T-helper 2 cell treated with Interferon-gamma antibody and Interleukin-4, amounts not matched to agents 5 μg/mL and 100 μg/mL, for 36 hours (primary cell): ENCODE results near the gene WNT7B.
A peak's percentile ranks its signal among the peaks of the same experiment; 100 is the strongest.

Experiments used
- DNase-seq: peaks from one replicate; pipeline ENCODE4 v3.0.0; 2021; ENCODE audit warnings: low spot score
- H3K27ac Mint-ChIP-seq: one replicate; pipeline ENCODE4 v1.8.0; 2021; ENCODE audit warnings: mild to moderate bottlenecking, mixed read lengths
- H3K27me3 Mint-ChIP-seq: one replicate; pipeline ENCODE4 v1.8.0; 2021; ENCODE audit warnings: low read depth, mixed read lengths
- H3K36me3 Mint-ChIP-seq: one replicate; pipeline ENCODE4 v1.8.0; 2021; ENCODE audit warnings: low read depth, mixed read lengths
- H3K4me1 Mint-ChIP-seq: one replicate; pipeline ENCODE4 v1.8.0; 2021; ENCODE audit warnings: low read depth, mixed read lengths
- H3K4me3 Mint-ChIP-seq: one replicate; pipeline ENCODE4 v1.8.0; 2022; ENCODE audit warnings: mild to moderate bottlenecking, moderate library complexity, mixed read lengths
- H3K9me3 Mint-ChIP-seq: one replicate; pipeline ENCODE4 v1.8.0; 2021; ENCODE audit warnings: mixed read lengths

Gene WNT7B

GRCh38 chr22:45994491-45995404 is 17.8 kb upstream of the WNT7B start:
- DNase-seq = peak; percentile 55
- Mint-ChIP-seq H3K27me3 (no peaks in the 10 kb centered on the region), H3K4me3 (no peak overlapping the region), H3K36me3 (no peaks in the 10 kb centered on the region), H3K9me3 (no peaks in the 10 kb centered on the region), H3K27ac (no peak overlapping the region), H3K4me1 (no peaks in the 10 kb centered on the region)

- Mint-ChIP-seq H3K36me3 (no peaks in the 10 kb centered on the region), H3K4me1 (no peaks in the 10 kb centered on the region), H3K27ac (no peak overlapping the region), H3K4me3 (no peak overlapping the region), H3K27me3 (no peaks in the 10 kb centered on the region), H3K9me3 (no peaks in the 10 kb centered on the region)
- DNase-seq = no peak
Observed at GRCh38 chr22:45993841-45994240, 16.9 kb upstream of the WNT7B start.

- no peaks in the 10 kb centered on the region for H3K36me3 Mint-ChIP-seq
- H3K27me3 Mint-ChIP-seq = no peaks in the 10 kb centered on the region
- no peak overlapping the region for H3K27ac Mint-ChIP-seq
- no peak overlapping the region for H3K4me3 Mint-ChIP-seq
- no peaks in the 10 kb centered on the region for H3K9me3 Mint-ChIP-seq
- no peak for DNase-seq
- H3K4me1 Mint-ChIP-seq = no peaks in the 10 kb centered on the region
Observed at GRCh38 chr22:45993143-45993692, 16.3 kb upstream of the WNT7B start.

- no peak for DNase-seq
- Mint-ChIP-seq H3K36me3 (no peaks in the 10 kb centered on the region), H3K9me3 (no peaks in the 10 kb centered on the region), H3K27me3 (no peaks in the 10 kb centered on the region), H3K27ac (no peak overlapping the region), H3K4me3 (no peak overlapping the region), H3K4me1 (no peaks in the 10 kb centered on the region)
Observed at GRCh38 chr22:45992737-45993136, 15.8 kb upstream of the WNT7B start.

- H3K4me1 Mint-ChIP-seq = no peaks in the 10 kb centered on the region
- no peak for DNase-seq
- no peak overlapping the region for H3K27ac Mint-ChIP-seq
- H3K4me3 Mint-ChIP-seq = no peak overlapping the region
- no peaks in the 10 kb centered on the region for H3K36me3 Mint-ChIP-seq
- H3K27me3 Mint-ChIP-seq = no peaks in the 10 kb centered on the region
- no peaks in the 10 kb centered on the region for H3K9me3 Mint-ChIP-seq
Observed at GRCh38 chr22:45991098-45991497, 14.1 kb upstream of the WNT7B start.

- Mint-ChIP-seq H3K4me3 (no peak overlapping the region), H3K27ac (no peak overlapping the region), H3K9me3 (no peaks in the 10 kb centered on the region), H3K27me3 (no peaks in the 10 kb centered on the region), H3K4me1 (no peaks in the 10 kb centered on the region), H3K36me3 (no peaks in the 10 kb centered on the region)
- DNase-seq = no peak
Observed at GRCh38 chr22:45987136-45987861, 10.3 kb upstream of the WNT7B start.

- Mint-ChIP-seq H3K27ac (no peak overlapping the region), H3K27me3 (no peaks in the 10 kb centered on the region), H3K4me3 (no peak overlapping the region), H3K9me3 (no peaks in the 10 kb centered on the region), H3K4me1 (no peaks in the 10 kb centered on the region), H3K36me3 (no peaks in the 10 kb centered on the region)
- DNase-seq = no peak
Observed at GRCh38 chr22:45984316-45984916, 7.5 kb upstream of the WNT7B start.

GRCh38 chr22:45983797-45984196 is 6.8 kb upstream of the WNT7B start:
- Mint-ChIP-seq H3K27ac (no peak overlapping the region), H3K4me3 (no peak overlapping the region), H3K4me1 (no peaks in the 10 kb centered on the region), H3K36me3 (no peaks in the 10 kb centered on the region), H3K27me3 (no peaks in the 10 kb centered on the region), H3K9me3 (no peaks in the 10 kb centered on the region)
- no peak for DNase-seq

- Mint-ChIP-seq H3K9me3 (no peaks in the 10 kb centered on the region), H3K27ac (no peak overlapping the region), H3K36me3 (no peaks in the 10 kb centered on the region), H3K27me3 (peaks cover 10% of the 10 kb centered on the region), H3K4me3 (no peak overlapping the region), H3K4me1 (no peaks in the 10 kb centered on the region)
- no peak for DNase-seq
Observed at GRCh38 chr22:45980761-45981160, 3.8 kb upstream of the WNT7B start.

- Mint-ChIP-seq H3K27ac (no peak overlapping the region), H3K4me1 (no peaks in the 10 kb centered on the region), H3K36me3 (no peaks in the 10 kb centered on the region), H3K27me3 (peaks cover 12% of the 10 kb centered on the region), H3K4me3 (no peak overlapping the region), H3K9me3 (no peaks in the 10 kb centered on the region)
- no peak for DNase-seq
Observed at GRCh38 chr22:45980268-45980570, 3.3 kb upstream of the WNT7B start.

- DNase-seq = no peak
- Mint-ChIP-seq H3K4me3 (no peak overlapping the region), H3K27me3 (peaks cover 29% of the 10 kb centered on the region), H3K4me1 (no peaks in the 10 kb centered on the region), H3K27ac (no peak overlapping the region), H3K9me3 (no peaks in the 10 kb centered on the region), H3K36me3 (no peaks in the 10 kb centered on the region)
Observed at GRCh38 chr22:45978275-45978713, 1.3 kb upstream of the WNT7B start.

GRCh38 chr22:45977551-45978274 is 751 bp upstream of the WNT7B start:
- H3K4me3 Mint-ChIP-seq = no peak overlapping the region
- peaks cover 35% of the 10 kb centered on the region for H3K27me3 Mint-ChIP-seq
- no peaks in the 10 kb centered on the region for H3K36me3 Mint-ChIP-seq
- H3K4me1 Mint-ChIP-seq = no peaks in the 10 kb centered on the region
- no peak overlapping the region for H3K27ac Mint-ChIP-seq
- DNase-seq = no peak
- no peaks in the 10 kb centered on the region for H3K9me3 Mint-ChIP-seq

- H3K4me1 Mint-ChIP-seq = no peaks in the 10 kb centered on the region
- no peak overlapping the region for H3K27ac Mint-ChIP-seq
- no peak for DNase-seq
- no peaks in the 10 kb centered on the region for H3K9me3 Mint-ChIP-seq
- H3K27me3 Mint-ChIP-seq = peaks cover 39% of the 10 kb centered on the region
- no peak overlapping the region for H3K4me3 Mint-ChIP-seq
- no peaks in the 10 kb centered on the region for H3K36me3 Mint-ChIP-seq
Observed at GRCh38 chr22:45976254-45977002, 534 bp downstream of the WNT7B start.
